Measurements from ENCODE around the gene ZBTB11. TPM values are rescaled to one million over a fixed set of nuclear protein-coding genes. Genes with fewer than 3 reads are reported as not detected.

Gene ZBTB11
- total and polyA plus RNA-seq, 9 of the 15 experiments (the other 6 are each of a cell fraction or from before 2014, with no cell fraction given), result 6.2 to 31.9 (median 21.4) TPM

- TF ChIP-seq CREM (IDR thresholded peaks at IDR 0.05; ENCODE audit: low read depth) (peak; percentile 15; the same call in 1 of the 2 replicates), CTCF (IDR thresholded peaks at IDR 0.05 in 2 of 3, conservative IDR thresholded peaks at IDR 0.05 in 1 of 3; ENCODE audit: insufficient read depth in 2 of 3, low read depth in 1 of 3, low read length in 3 of 3) (peak; percentile 54 to 73 (median 72)), JUND (IDR thresholded peaks at IDR 0.05; ENCODE audit: borderline replicate concordance, low read depth, low read length) (0 out of 2 replicates have a peak, but pooled peaks have one; percentile 17), JUND (tag; IDR thresholded peaks at IDR 0.05; ENCODE audit: borderline replicate concordance, low read depth, low read length) (no peak), HMBOX1 (IDR thresholded peaks at IDR 0.05) (peak; percentile 67), MNT (conservative IDR thresholded peaks at IDR 0.05) (0 out of 4 replicates have a peak, but pooled peaks of 1 of the 2 experiments have one; percentile 33), RBFOX2 (IDR thresholded peaks at IDR 0.05; ENCODE audit: low read depth, low read length) (peak; percentile 27; the same call in 1 of the 2 replicates), RAD21 (CRISPR knock-in tag; conservative IDR thresholded peaks at IDR 0.05 in 1 of 2, IDR thresholded peaks at IDR 0.05 in 1 of 2) (peak in 1 of 2 experiments; percentile 51; a peak in 3 of 4 replicates), ZEB2 (IDR thresholded peaks at IDR 0.05) (no peak), MYC (IDR thresholded peaks at IDR 0.05; ENCODE audit: low read depth, low read length) (no peak), MYC (CRISPR knock-in tag; IDR thresholded peaks at IDR 0.05; ENCODE audit: borderline replicate concordance, low read depth) (no peak), RNF2 (IDR thresholded peaks at IDR 0.05) (0 out of 2 replicates have a peak, but pooled peaks have one; percentile 23), TFAP4 (CRISPR knock-in tag; IDR thresholded peaks at IDR 0.05; ENCODE audit: borderline replicate concordance) (0 out of 2 replicates have a peak, but pooled peaks have one; percentile 18), EZH2 (IDR thresholded peaks at IDR 0.05; ENCODE audit: borderline replicate concordance, low read depth, low read length) (no peak), KAT7 (CRISPR knock-in tag; IDR thresholded peaks at IDR 0.05; ENCODE audit: borderline replicate concordance) (peak; percentile 81; the same call in 1 of the 2 replicates), FOXK2 (conservative IDR thresholded peaks at IDR 0.05 in 1 of 2, IDR thresholded peaks at IDR 0.05 in 1 of 2; ENCODE audit: low read depth in 2 of 2) (no peak), ZNF766 (CRISPR knock-in tag; conservative IDR thresholded peaks at IDR 0.05) (no peak), SIN3A (IDR thresholded peaks at IDR 0.05; ENCODE audit: borderline replicate concordance in 2 of 2, control insufficient read depth in 1 of 2, low read depth in 2 of 2, low read length in 2 of 2) (0 out of 4 replicates have a peak, but pooled peaks of 1 of the 2 experiments have one; percentile 63), LCOR (CRISPR knock-in tag; IDR thresholded peaks at IDR 0.05) (0 out of 2 replicates have a peak, but pooled peaks have one; percentile 35)
Observed at GRCh38 chr3:101635954-101636798, 40.8 kb downstream of the ZBTB11 start (continued).

Measured in K562 (cell line).